Heart left ventricle (tissue), 13 donors: ENCODE measurements around the gene RAF1.

Source experiments
- POLR2A ChIP-seq, 2 donors: fragments of 450-650 bp; IDR thresholded peaks; one replicate each; pipeline ENCODE4 v1.6.1; 2017; ENCODE audit warnings: antibody characterized with exemption in 2 of 2, mild to moderate bottlenecking in 2 of 2, moderate library complexity in 2 of 2
- TF ChIP-seq, protein P1 (sequence below), 12 donors: fragments of 200-600 bp; sonication (generic) in 4 of 12; IDR thresholded peaks; one replicate each; pipeline versions ENCODE4 v1.5.0 to v1.8.0; 2018 to 2022; ENCODE audit warnings: antibody characterized with exemption in 12 of 12, mild to moderate bottlenecking in 5 of 12
- donor health status: ischemic (EF 13 %, LVEDD 7.1; RV severe dilation, severe dysfunction).
- donor health status: DM: no; HTN: yes; CAD: no.
- donor health status: DM: no; HTN: no; CAD: no.
- donor health status: ischemic (EF 25% LVEDD 6.9; RV normal size, moderate dysfunction).
- donor health status: ischemic (EF 25% LVEDD 5.7; RV mildly dilated, moderate dysfunction).
- donor health status: ischemic (EF 35%, LVEDD 5.7; RV mildly dilated, moderate dysfunction).
- donor health status: nonischemic (EF 11% LVEDD 7.7; RV severe dilation, severe dysfunction).
- donor health status: DM: yes; HTN: yes; CAD: no.
- donor health status: PGD.
- donor health status: ischemic (EF 29% LVEDD 5.4; RV normal size, mild dysfunction).
- donor health status: nonischemic (EF 23%, LVEDD 6.1; RV moderate dilation, normal function).

- TF ChIP-seq, protein P1, sequence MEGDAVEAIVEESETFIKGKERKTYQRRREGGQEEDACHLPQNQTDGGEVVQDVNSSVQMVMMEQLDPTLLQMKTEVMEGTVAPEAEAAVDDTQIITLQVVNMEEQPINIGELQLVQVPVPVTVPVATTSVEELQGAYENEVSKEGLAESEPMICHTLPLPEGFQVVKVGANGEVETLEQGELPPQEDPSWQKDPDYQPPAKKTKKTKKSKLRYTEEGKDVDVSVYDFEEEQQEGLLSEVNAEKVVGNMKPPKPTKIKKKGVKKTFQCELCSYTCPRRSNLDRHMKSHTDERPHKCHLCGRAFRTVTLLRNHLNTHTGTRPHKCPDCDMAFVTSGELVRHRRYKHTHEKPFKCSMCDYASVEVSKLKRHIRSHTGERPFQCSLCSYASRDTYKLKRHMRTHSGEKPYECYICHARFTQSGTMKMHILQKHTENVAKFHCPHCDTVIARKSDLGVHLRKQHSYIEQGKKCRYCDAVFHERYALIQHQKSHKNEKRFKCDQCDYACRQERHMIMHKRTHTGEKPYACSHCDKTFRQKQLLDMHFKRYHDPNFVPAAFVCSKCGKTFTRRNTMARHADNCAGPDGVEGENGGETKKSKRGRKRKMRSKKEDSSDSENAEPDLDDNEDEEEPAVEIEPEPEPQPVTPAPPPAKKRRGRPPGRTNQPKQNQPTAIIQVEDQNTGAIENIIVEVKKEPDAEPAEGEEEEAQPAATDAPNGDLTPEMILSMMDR (IDR thresholded peaks at IDR 0.05): no peak
- TF ChIP-seq POLR2A (IDR thresholded peaks at IDR 0.05): no peak
These were observed 13.7 kb upstream of the RAF1 start for GRCh38 chr3:12677616-12678015.
